Omental fat pad (tissue), 4 donors: ENCODE results near the gene MFSD2B. TPM values are rescaled to one million over a fixed set of nuclear protein-coding genes. Genes with fewer than 3 reads are reported as not detected.
"Not testable (repeated sequence)": the region's sequence is repeated elsewhere in the genome, so short reads cannot be mapped to it uniquely, and the experiment has no call there.

ENCODE experiments used
- ATAC-seq: fragments of 150-250 bp; one replicate; pipeline ENCODE4 v1.9.1; 2016; ENCODE audit warnings: mild to moderate bottlenecking, moderate library complexity; ENCODE audit not compliant: low FRiP score
- DNase-seq: peaks from one replicate; pipeline ENCODE4 v3.0.0-alpha.2; 2019; ENCODE audit warnings: low spot score
- total RNA-seq, 4 donors: library from RNA; depleted of rRNA; stranded (reverse); fragments of >200 nt; gene quantifications; one replicate each; pipeline ENCODE4 v1.1.0, GENCODE V29; 2016
- TF ChIP-seq, protein P1 (sequence below), 3 donors: fragments of 450-650 bp; IDR thresholded peaks; one replicate each; pipeline ENCODE4 v1.5.1; 2016 to 2017; ENCODE audit warnings: antibody characterized with exemption in 3 of 3, mild to moderate bottlenecking in 3 of 3, moderate library complexity in 2 of 3

The MFSD2B gene
- total RNA-seq, 4 donors from 2014 or later = not detected

- ATAC-seq (no peak), DNase-seq (no peak)
- TF ChIP-seq, protein P1, sequence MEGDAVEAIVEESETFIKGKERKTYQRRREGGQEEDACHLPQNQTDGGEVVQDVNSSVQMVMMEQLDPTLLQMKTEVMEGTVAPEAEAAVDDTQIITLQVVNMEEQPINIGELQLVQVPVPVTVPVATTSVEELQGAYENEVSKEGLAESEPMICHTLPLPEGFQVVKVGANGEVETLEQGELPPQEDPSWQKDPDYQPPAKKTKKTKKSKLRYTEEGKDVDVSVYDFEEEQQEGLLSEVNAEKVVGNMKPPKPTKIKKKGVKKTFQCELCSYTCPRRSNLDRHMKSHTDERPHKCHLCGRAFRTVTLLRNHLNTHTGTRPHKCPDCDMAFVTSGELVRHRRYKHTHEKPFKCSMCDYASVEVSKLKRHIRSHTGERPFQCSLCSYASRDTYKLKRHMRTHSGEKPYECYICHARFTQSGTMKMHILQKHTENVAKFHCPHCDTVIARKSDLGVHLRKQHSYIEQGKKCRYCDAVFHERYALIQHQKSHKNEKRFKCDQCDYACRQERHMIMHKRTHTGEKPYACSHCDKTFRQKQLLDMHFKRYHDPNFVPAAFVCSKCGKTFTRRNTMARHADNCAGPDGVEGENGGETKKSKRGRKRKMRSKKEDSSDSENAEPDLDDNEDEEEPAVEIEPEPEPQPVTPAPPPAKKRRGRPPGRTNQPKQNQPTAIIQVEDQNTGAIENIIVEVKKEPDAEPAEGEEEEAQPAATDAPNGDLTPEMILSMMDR (IDR thresholded peaks at IDR 0.05) = no peak
These were observed 16.3 kb downstream of the MFSD2B start for GRCh38 chr2:24026233-24026632.

GRCh38 chr2:24038786-24039499, 29.1 kb downstream of the MFSD2B start:
- TF ChIP-seq, protein P1 (IDR thresholded peaks at IDR 0.05) = no peak
- no peak for ATAC-seq
- DNase-seq = no peak

GRCh38 chr2:24040511-24040910, 30.6 kb downstream of the MFSD2B start:
- DNase-seq (no peak), ATAC-seq (no peak)
- TF ChIP-seq, protein P1 (IDR thresholded peaks at IDR 0.05) = no peak

- not testable (repeated sequence) for DNase-seq
These were observed 33.2 kb downstream of the MFSD2B start for GRCh38 chr2:24043133-24043532.

GRCh38 chr2:24045511-24046508, 35.9 kb downstream of the MFSD2B start:
- no peak for DNase-seq
- no peak for ATAC-seq
- TF ChIP-seq, protein P1 (IDR thresholded peaks at IDR 0.05) = no peak

More at GRCh38 chr2:24043133-24043532, 33.2 kb downstream of the MFSD2B start:
- ATAC-seq = not testable (repeated sequence)

GRCh38 chr2:24046599-24046929, 36.7 kb downstream of the MFSD2B start:
- DNase-seq (no peak), ATAC-seq (no peak)
- TF ChIP-seq, protein P1 (IDR thresholded peaks at IDR 0.05) = no peak

- TF ChIP-seq, protein P1 (IDR thresholded peaks at IDR 0.05) = no peak
- DNase-seq (peak; percentile 83), ATAC-seq (peak; percentile 99)
These were observed 37.2 kb downstream of the MFSD2B start, which contains the start of gene WDCP for GRCh38 chr2:24046930-24047702. Gene WDCP (minus strand): TSS chr2:24047391. CDS start chr2:24039494, 7,897 bp downstream.
